ENCODE results near the gene PRRT4.

PRRT4 gene

DNA sequence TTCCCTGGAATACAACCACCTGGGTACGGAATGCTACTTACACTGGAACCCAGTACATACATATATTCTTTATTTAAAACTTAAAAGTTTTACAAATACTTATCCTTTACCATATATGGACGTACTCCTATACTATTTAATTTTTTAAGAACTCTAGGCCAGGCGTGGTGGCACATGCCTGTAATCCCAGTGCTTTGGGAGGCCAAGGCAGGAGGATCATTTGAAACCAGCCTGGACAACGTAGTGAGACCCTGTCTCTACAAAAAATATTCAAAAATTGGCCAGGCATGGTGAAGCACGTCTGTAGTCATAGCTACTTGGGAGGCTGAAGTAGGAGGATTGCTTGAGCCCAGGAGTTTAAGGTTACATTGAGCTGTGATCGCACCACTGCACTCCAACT is 19.8 kb downstream of the PRRT4 start:
- no peak for DNase-seq

DNA sequence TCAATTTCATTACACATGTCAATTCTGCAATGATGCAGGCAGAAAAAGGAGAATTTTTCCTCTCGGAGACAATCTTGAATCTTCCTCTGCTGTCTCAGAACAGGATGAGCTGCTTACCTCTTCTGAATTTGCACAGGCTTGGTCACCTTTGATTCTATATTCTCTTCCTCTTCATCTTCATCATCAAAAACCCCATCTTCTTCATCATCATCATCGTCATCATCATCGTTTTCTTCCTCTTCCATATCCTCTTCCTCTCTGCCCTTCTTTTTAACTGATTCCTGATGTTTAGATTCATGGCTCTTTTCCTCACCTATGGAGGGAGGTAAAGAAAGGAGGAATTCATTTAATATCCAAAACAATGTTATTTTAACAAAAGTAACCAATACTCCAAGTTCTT is 25.8 kb downstream of the PRRT4 start:
- DNase-seq: no peak

- no peak for DNase-seq
Measured at GRCh38 chr7:128324368-128324680, 37.2 kb downstream of the PRRT4 start.

DNA sequence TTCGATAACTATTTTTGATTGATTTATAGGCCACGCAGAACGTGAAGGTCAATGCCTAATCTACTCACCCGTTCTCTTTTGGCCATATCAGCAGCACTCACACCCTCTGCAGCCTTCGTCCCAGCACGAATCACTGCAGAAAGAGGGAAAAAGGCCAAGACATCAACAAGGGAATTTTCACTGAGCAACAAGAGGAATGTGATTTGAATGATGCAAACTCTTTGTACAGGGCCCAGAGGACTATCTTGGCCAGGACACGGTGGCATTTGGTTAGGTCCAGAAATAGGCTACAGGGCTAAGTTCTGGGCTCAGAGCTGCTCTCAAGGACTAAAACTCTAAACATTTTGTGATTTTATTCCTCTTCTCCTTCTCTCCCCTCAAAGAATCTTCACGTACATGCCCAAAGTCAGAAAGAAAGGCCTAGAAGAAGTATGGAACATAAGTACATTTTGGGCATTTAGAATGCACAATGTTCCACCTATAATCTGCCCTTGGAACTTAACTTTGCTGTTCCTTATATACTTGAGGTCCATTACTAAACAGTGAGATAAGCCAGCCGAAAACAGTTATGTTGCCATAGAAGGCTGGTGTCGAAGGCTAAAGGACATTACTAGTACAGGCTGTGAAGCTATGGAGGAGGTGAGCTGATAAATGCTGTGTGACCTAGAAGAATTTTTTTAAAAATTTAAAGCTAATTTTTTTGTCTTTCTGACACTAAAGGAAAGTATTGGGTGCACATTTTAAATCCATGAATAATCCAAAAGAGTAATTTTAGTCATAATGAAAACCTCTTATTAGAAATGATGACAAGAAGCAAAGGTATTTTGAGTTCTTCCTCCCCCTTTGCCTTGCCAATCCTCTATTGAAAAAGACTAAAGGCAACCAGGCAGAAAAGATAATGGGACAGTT is 37.8 kb downstream of the PRRT4 start:
- DNase-seq: no peak

DNA sequence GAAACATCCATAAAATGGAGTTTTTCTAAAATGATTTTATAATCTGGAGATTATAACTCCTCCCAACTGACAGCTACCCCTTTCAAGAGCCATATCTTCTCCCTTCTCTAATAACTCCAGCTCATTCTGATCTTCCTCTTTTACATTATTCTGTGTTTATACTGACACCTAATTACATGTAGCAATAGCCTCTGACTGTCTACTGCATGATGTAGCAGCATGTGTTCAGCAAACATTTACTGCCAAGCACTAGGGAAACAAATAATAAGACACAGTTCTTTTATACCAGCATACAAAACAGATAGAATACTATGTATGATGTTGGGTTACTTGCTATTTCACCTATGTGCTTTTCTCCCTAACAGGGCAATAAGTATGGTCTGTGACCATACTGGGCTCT is 38.5 kb downstream of the PRRT4 start:
- DNase-seq: no peak

GRCh38 chr7:128322040-128322643 is 39.3 kb downstream of the PRRT4 start:
- peak; percentile 38 for DNase-seq

DNA sequence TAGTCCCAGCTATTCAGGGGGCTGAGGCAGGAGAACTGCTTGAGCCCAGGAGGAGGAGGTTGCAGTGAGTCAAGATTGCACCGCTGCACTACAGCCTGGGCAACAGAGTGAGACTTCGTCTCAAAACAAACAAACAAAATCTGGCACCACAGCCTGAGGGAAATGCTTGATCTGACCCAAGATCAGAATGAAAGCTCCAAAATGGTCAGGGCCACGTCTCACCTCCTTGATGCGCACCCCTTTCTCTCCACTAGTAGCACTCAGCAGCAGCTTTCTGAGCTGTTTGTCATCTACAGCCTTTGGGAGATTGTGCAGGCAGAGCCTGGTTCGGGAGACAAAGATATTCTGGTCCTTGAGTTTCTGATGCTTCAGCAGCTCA is 40.5 kb downstream of the PRRT4 start:
- DNase-seq: no peak

DNA sequence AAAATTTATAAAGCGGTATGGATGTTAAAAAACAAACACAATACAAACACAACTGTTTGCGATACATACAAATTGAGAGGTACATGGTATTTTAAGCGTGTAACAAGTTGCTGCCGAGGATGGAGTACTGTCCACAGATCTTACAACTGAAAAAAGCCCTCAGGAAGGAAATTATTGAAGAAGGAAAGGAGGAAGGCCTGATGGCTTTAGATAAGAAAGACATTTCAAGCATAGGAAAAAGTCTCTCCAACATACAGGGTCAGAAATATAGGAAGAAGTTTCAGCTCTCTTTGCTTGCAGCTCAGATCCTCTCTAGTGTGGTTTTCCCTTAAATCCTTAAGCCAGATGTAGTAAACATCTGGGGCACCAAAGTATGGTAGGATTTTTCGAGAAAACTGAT is 42.8 kb downstream of the PRRT4 start:
- DNase-seq: no peak

DNA sequence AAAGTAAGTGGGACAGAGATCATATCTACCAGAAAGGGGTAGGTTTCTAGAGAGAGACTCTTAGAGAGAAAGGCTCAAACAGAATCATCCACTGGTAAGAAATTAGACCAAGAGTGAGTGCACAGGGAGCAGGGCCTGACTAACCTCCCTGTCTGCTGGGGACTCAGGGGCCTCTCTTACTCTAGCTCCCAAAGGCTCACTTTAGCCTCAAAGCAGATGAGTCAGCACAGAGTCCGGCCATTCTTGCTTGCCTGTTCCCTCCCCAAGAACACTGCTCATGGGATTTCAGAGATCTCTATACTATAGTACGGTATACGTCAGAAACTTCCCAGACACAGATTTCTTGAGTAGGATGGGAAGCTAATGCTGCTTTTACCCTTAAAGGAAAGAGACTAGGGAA is 50.5 kb downstream of the PRRT4 start:
- no peak for DNase-seq

DNA sequence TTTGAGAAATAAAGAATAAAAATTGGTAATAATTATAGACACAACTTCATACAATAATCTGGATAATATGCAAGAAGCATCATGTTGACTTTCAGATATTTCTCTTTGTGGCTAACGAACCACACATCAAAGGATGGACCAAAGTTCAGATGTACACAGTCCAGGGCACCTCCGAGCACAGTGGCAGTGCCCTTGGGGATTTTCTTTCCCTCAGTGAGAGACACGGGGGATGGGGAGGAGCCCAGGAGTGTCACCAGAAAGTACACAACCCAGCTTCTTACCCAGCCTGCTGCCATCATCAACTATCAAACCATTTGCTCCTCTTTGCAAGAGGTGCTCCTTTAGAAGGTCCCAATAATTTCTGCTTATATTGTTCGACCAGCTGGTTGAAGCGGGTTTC is 51.0 kb downstream of the PRRT4 start:
- DNase-seq: no peak

DNA sequence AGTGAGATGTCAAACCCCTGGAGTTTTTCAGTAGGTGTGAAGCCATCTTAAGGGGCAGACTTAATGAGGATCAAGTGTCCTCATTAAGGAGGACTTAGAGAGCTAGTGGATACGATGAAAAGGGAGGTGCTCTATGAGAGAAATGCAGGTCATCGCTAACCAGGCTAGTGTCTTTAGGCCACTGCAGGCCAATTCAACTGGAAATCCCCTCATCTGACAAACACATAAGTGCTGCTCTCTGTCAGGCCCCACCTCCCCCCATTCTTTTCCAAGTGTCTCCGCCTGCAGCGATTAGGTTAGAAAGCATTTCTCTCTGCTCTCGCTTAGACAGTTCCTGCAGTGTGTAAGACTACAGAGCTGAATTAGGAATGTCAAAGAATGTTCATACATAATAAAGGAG is 51.5 kb downstream of the PRRT4 start:
- DNase-seq: no peak

- DNase-seq: no peak
Measured at GRCh38 chr7:128309124-128309523, 52.4 kb downstream of the PRRT4 start.

- no peak for DNase-seq
Measured at GRCh38 chr7:128307061-128307460, 54.4 kb downstream of the PRRT4 start.

DNA sequence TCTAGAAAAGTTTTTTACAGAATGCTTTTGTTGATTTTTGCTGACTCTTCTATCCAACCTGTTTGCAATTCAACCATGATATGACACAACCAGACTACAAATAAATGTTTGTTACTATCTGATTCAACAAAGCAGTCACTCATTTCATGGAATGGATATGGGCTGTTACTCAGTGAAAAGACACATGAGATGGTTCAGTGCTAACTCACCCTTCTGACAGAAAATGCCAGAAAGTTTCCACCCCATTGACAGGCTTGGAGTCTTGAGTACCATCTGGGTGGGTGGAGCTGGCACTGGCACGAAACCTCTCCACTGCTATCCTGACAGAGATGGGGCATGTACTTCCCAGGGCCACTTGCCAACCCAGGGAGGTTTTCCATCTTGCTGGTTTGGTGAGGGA is 57.3 kb downstream of the PRRT4 start:
- DNase-seq: no peak

GRCh38 chr7:128303643-128304042 is 57.8 kb downstream of the PRRT4 start:
- no peak for DNase-seq

- DNase-seq: no peak
Measured at GRCh38 chr7:128303133-128303532, 58.4 kb downstream of the PRRT4 start.

DNA sequence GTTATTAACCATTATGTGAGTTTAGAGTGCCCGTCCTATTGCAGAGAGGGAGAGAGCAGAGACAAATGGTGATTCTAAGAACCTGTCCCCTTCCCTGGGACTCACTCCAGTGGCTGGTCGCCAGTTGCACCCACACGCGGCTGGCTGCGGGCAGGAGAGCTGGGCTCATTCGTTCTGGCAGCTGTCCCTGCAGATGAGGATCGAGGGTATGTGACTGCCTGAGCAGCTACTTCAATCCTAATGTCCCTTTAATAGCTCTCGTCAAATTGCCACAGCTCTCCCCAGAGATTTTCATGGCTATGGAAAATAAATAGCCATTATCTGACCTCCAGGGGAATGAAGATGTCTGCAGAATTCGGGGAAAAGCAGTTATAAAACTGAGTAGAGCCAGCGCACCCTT is 59.4 kb downstream of the PRRT4 start:
- DNase-seq: peak; percentile 16
